HepG2 (cell line): ENCODE data around the gene TRAP1. TPM values are rescaled to one million over a fixed set of nuclear protein-coding genes. Genes with fewer than 3 reads are reported as not detected.

Source experiments
- ATAC-seq: fragments of 200-7000 bp; cut with Tn5 transposase; 3 replicates; pipeline ENCODE4 v1.9.1; 2020; ENCODE audit warnings: mild to moderate bottlenecking, moderate library complexity
- BruUV-seq: library from RNA; stranded (reverse); fragments of 400-500 nt; replicated peaks from 2 replicates; lab custom pipeline; 2021; lab: Mats Ljungman, UMichigan
- CTCF ChIA-PET: fragments of 300-600 bp; formaldehyde crosslinking; extraction: SDS; loops from one replicate; lab custom pipeline; 2021; ENCODE audit warnings: low total read pairs, inconsistent platforms, low intra/inter-chr PET ratio; lab: Yijun Ruan, JAX
- POLR2A ChIA-PET: fragments of 350-600 bp; sonication (Branson Sonifier 250); formaldehyde crosslinking; loops from one replicate; lab custom pipeline; 2020; ENCODE audit warnings: antibody characterized with exemption, inconsistent platforms; lab: Yijun Ruan, JAX
- DNase-seq: peaks from one replicate; pipeline ENCODE4 v3.0.0-alpha.2; 2015; ENCODE audit warnings: low spot score
- FAIRE-seq: peaks from 3 replicates; lab custom pipeline; 2011; peaks lifted over from hg19 to GRCh38; lab: Jason Lieb, UNC
- H2AFZ ChIP-seq: one replicate; pipeline ENCODE4 v1.6.1; 2011; ENCODE audit warnings: low read length, inconsistent platforms
- H3K27ac ChIP-seq: fragments of 300-600 bp; 3 replicates; pipeline ENCODE4 v1.8.0; 2011; ENCODE audit warnings: mixed run types, mild to moderate bottlenecking, mixed read lengths, low read length, inconsistent platforms; ENCODE audit not compliant: insufficient read depth; ENCODE audit errors: extremely low read length
- H3K27me3 ChIP-seq, 2 experiments: fragments of 200-600 bp in 1 of 2; 2 replicates in 1 of 2; 3 replicates in 1 of 2; pipeline versions ENCODE4 v1.6.0 to v1.8.0; 2011; ENCODE audit warnings: low read length in 2 of 2, mild to moderate bottlenecking in 2 of 2, moderate library complexity in 2 of 2, inconsistent platforms in 1 of 2; ENCODE audit not compliant: insufficient read depth in 2 of 2, control insufficient read depth in 1 of 2
- H3K36me3 ChIP-seq, 2 experiments: fragments of 200-600 bp in 1 of 2; replicated peaks in 1 of 2; 2 replicates in 1 of 2; 3 replicates in 1 of 2; pipeline versions ENCODE4 v1.5.1 to v1.8.0; 2011; ENCODE audit warnings: low read length in 2 of 2, inconsistent platforms in 1 of 2; ENCODE audit not compliant: insufficient read depth in 2 of 2, control insufficient read depth in 1 of 2
- H3K4me1 ChIP-seq: 2 replicates; pipeline ENCODE4 v1.5.1; 2012; ENCODE audit warnings: low read length, inconsistent platforms; ENCODE audit not compliant: insufficient read depth
- H3K4me2 ChIP-seq: 2 replicates; pipeline ENCODE4 v1.6.0; 2011; ENCODE audit warnings: low read depth, low read length, inconsistent platforms
- H3K4me3 ChIP-seq, 3 experiments: fragments of 200-600 bp in 1 of 3; sonication (generic), shearing (Covaris generic) in 1 of 3; replicated peaks in 1 of 3; 2 replicates each; pipeline ENCODE4 v1.5.1; 2011 to 2016; ENCODE audit warnings: low read length in 3 of 3, inconsistent platforms in 2 of 3, low read depth in 2 of 3, mild to moderate bottlenecking in 2 of 3, control low read depth in 1 of 3, mixed read lengths in 1 of 3; ENCODE audit not compliant: insufficient read depth in 1 of 3
- H3K79me2 ChIP-seq: one replicate; pipeline ENCODE4 v1.6.1; 2011; ENCODE audit warnings: low read length, inconsistent platforms; ENCODE audit not compliant: insufficient read depth
- H3K9ac ChIP-seq: 2 replicates; pipeline ENCODE4 v1.6.0; 2011; ENCODE audit warnings: mild to moderate bottlenecking, low read depth, low read length, inconsistent platforms; ENCODE audit not compliant: insufficient read depth
- H3K9me3 ChIP-seq: 2 replicates; pipeline ENCODE4 v1.5.1; 2012; ENCODE audit warnings: mild to moderate bottlenecking, low read length
- H4K20me1 ChIP-seq: 2 replicates; pipeline ENCODE4 v1.6.0; 2011; ENCODE audit warnings: inconsistent platforms, mild to moderate bottlenecking, low read length, moderate library complexity; ENCODE audit not compliant: insufficient read depth
- AKAP8 ChIP-seq: sonication (generic); formaldehyde crosslinking; IDR thresholded peaks from 2 replicates; pipeline ENCODE4 v1.5.1; 2020; ENCODE audit warnings: mild to moderate bottlenecking, missing genetic modification reagents
- ATM ChIP-seq: fragments of 450-650 bp; IDR thresholded peaks from 2 replicates; pipeline ENCODE4 v1.7.1; 2017; ENCODE audit warnings: mild to moderate bottlenecking, borderline replicate concordance
- CHCHD3 ChIP-seq: sonication (generic); formaldehyde crosslinking; IDR thresholded peaks from 2 replicates; pipeline ENCODE4 v1.8.0; 2022; ENCODE audit warnings: mild to moderate bottlenecking, missing genetic modification reagents, moderate library complexity
- MAFK ChIP-seq, 2 experiments: IDR thresholded peaks in 1 of 2; conservative IDR thresholded peaks in 1 of 2; 2 replicates each; pipeline ENCODE4 v1.6.1; 2011; ENCODE audit warnings: improper control_type of control experiment in 2 of 2, low read length in 2 of 2
- NR1H2 ChIP-seq: sonication (generic); formaldehyde crosslinking; IDR thresholded peaks from 2 replicates; pipeline ENCODE4 v1.8.1; 2022; ENCODE audit warnings: low read depth, missing genetic modification reagents, borderline replicate concordance
- ZMYM4 ChIP-seq: sonication (generic); formaldehyde crosslinking; IDR thresholded peaks from 2 replicates; pipeline ENCODE4 v1.8.1; 2023; ENCODE audit warnings: mild to moderate bottlenecking, missing genetic modification reagents
- ZNF121 ChIP-seq: sonication (generic); formaldehyde crosslinking; IDR thresholded peaks from 2 replicates; pipeline ENCODE4 v1.5.0; 2020; ENCODE audit warnings: mild to moderate bottlenecking, missing genetic modification reagents
- ZNF547 ChIP-seq: sonication (generic); formaldehyde crosslinking; IDR thresholded peaks from 2 replicates; pipeline ENCODE4 v1.5.1; 2020; ENCODE audit warnings: mild to moderate bottlenecking, missing genetic modification reagents
- ZSCAN5A ChIP-seq: sonication (generic); formaldehyde crosslinking; IDR thresholded peaks from 2 replicates; pipeline ENCODE4 v1.8.0; 2022; ENCODE audit warnings: mild to moderate bottlenecking, missing genetic modification reagents, borderline replicate concordance
- WGBS: methylation state at CpG from one replicate; pipeline ENCODE4 v1.1.6; 2017; ENCODE audit warnings: low lambda C conversion rate; 5-methylcytosine and 5-hydroxymethylcytosine counted together
- in situ Hi-C: cut with HindIII; loops from 2 replicates; pipeline ENCODE4 v1.10.0; 2017; ENCODE audit warnings: low pct_unique_long_range_greater_than_20kb; ENCODE audit not compliant: extremely low pct_ligation_motif_present
- intact Hi-C: fragments of 100-400 bp; cut with micrococcal nuclease; formaldehyde crosslinking; loops from one replicate; pipeline ENCODE4 v1.10.0; 2022; ENCODE audit not compliant: unreplicated experiment
- polyA plus RNA-seq, 8 experiments: library from polyadenylated mRNA; depleted of rRNA in 3 of 8; stranded (reverse) in 7 of 8; unstranded in 1 of 8; fragments of >200 nt; fragmentation: Illumina TruSeq in 4 of 8; extraction: Trizol in 4 of 8; gene quantifications; 2 replicates each; pipeline versions ENCODE4 v1.2.1 to v1.2.3, GENCODE V29; 2011 to 2016; ENCODE audit warnings: low read depth in 4 of 8, missing spikeins in 1 of 8, mixed read lengths in 1 of 8; ENCODE audit not compliant: insufficient read depth in 1 of 8
- total RNA-seq, 5 experiments: library from RNA; depleted of rRNA; stranded (reverse); fragments of >200 nt; fragmentation: Illumina TruSeq; extraction: Trizol; gene quantifications; 2 replicates each; pipeline ENCODE4 v1.2.3, GENCODE V29; 2016; ENCODE audit warnings: low read depth in 1 of 5
- TF ChIP-seq, protein P1 (sequence below): sonication (generic); formaldehyde crosslinking; conservative IDR thresholded peaks from 2 replicates; pipeline ENCODE4 v1.4.0; 2020; ENCODE audit warnings: mild to moderate bottlenecking, missing genetic modification reagents, moderate library complexity
- TF ChIP-seq, protein P2 (sequence below): sonication (generic); formaldehyde crosslinking; IDR thresholded peaks from 2 replicates; pipeline ENCODE4 v1.5.0; 2020; ENCODE audit warnings: mild to moderate bottlenecking, missing genetic modification reagents
- TF ChIP-seq, protein P3 (sequence below): sonication (generic); formaldehyde crosslinking; IDR thresholded peaks from 2 replicates; pipeline ENCODE4 v1.4.0; 2020; ENCODE audit warnings: missing genetic modification reagents, mild to moderate bottlenecking, borderline replicate concordance

Gene TRAP1
- total and polyA plus RNA-seq, 2 of the 13 experiments (the other 11 are each of a cell fraction or from before 2014, with no cell fraction given): 127 to 240 TPM

- Histone ChIP-seq H4K20me1 (no peaks in the 10 kb centered on the region), H3K9ac (no peak overlapping the region), H3K36me3 (peaks cover 0 to 1% of the 10 kb centered on the region in 2 experiments; a peak in 1 of 5 replicates), H3K27me3 (peaks cover 0 to 2% of the 10 kb centered on the region in 2 experiments; a peak in 1 of 5 replicates), H3K4me2 (peak overlapping the region; percentile 34; the same call in 1 of the 2 replicates), H3K9me3 (no peaks in the 10 kb centered on the region), H3K27ac (no peak overlapping the region), H2AFZ (no peak overlapping the region), H3K4me3 (no peak overlapping the region), H3K4me1 (peaks cover 67% of the 10 kb centered on the region), H3K79me2 (peaks cover 63% of the 10 kb centered on the region)
- DNase-seq (no peak), FAIRE-seq (no peak), ATAC-seq (no peak)
- intact Hi-C loops (no loop called here), in situ Hi-C loops (no loop called here)
- CTCF ChIA-PET: no interaction called here
- POLR2A ChIA-PET: interaction anchor here (9.7 kb wide), 1 partner anchor 19 kb away, joined by 144 read pairs; no protein-coding TSS in a partner anchor
- WGBS: 96% methylated on average over 7 of the region's 7 CpGs
- BruUV-seq: no TSS peak
- TF ChIP-seq ZNF121 (CRISPR knock-in tag) (peak; percentile 43; the same call in 1 of the 2 replicates), ZMYM4 (CRISPR knock-in tag) (no peak), ZNF547 (CRISPR knock-in tag) (no peak), CHCHD3 (no peak), NR1H2 (CRISPR knock-in tag) (no peak), ATM (no peak), ZSCAN5A (no peak), MAFK (conservative IDR thresholded peaks at IDR 0.05 in 1 of 2, IDR thresholded peaks at IDR 0.05 in 1 of 2; ENCODE audit: low read length in 2 of 2) (peak; percentile 35 to 61; a peak in 3 of 4 replicates), AKAP8 (CRISPR knock-in tag) (0 out of 2 replicates have a peak, but pooled peaks have one; percentile 11)
- TF ChIP-seq, protein P1, sequence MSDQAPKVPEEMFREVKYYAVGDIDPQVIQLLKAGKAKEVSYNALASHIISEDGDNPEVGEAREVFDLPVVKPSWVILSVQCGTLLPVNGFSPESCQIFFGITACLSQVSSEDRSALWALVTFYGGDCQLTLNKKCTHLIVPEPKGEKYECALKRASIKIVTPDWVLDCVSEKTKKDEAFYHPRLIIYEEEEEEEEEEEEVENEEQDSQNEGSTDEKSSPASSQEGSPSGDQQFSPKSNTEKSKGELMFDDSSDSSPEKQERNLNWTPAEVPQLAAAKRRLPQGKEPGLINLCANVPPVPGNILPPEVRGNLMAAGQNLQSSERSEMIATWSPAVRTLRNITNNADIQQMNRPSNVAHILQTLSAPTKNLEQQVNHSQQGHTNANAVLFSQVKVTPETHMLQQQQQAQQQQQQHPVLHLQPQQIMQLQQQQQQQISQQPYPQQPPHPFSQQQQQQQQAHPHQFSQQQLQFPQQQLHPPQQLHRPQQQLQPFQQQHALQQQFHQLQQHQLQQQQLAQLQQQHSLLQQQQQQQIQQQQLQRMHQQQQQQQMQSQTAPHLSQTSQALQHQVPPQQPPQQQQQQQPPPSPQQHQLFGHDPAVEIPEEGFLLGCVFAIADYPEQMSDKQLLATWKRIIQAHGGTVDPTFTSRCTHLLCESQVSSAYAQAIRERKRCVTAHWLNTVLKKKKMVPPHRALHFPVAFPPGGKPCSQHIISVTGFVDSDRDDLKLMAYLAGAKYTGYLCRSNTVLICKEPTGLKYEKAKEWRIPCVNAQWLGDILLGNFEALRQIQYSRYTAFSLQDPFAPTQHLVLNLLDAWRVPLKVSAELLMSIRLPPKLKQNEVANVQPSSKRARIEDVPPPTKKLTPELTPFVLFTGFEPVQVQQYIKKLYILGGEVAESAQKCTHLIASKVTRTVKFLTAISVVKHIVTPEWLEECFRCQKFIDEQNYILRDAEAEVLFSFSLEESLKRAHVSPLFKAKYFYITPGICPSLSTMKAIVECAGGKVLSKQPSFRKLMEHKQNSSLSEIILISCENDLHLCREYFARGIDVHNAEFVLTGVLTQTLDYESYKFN (CRISPR knock-in tag): no peak
- TF ChIP-seq, protein P2, sequence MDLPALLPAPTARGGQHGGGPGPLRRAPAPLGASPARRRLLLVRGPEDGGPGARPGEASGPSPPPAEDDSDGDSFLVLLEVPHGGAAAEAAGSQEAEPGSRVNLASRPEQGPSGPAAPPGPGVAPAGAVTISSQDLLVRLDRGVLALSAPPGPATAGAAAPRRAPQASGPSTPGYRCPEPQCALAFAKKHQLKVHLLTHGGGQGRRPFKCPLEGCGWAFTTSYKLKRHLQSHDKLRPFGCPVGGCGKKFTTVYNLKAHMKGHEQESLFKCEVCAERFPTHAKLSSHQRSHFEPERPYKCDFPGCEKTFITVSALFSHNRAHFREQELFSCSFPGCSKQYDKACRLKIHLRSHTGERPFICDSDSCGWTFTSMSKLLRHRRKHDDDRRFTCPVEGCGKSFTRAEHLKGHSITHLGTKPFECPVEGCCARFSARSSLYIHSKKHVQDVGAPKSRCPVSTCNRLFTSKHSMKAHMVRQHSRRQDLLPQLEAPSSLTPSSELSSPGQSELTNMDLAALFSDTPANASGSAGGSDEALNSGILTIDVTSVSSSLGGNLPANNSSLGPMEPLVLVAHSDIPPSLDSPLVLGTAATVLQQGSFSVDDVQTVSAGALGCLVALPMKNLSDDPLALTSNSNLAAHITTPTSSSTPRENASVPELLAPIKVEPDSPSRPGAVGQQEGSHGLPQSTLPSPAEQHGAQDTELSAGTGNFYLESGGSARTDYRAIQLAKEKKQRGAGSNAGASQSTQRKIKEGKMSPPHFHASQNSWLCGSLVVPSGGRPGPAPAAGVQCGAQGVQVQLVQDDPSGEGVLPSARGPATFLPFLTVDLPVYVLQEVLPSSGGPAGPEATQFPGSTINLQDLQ (CRISPR knock-in tag): no peak
- TF ChIP-seq, protein P3, sequence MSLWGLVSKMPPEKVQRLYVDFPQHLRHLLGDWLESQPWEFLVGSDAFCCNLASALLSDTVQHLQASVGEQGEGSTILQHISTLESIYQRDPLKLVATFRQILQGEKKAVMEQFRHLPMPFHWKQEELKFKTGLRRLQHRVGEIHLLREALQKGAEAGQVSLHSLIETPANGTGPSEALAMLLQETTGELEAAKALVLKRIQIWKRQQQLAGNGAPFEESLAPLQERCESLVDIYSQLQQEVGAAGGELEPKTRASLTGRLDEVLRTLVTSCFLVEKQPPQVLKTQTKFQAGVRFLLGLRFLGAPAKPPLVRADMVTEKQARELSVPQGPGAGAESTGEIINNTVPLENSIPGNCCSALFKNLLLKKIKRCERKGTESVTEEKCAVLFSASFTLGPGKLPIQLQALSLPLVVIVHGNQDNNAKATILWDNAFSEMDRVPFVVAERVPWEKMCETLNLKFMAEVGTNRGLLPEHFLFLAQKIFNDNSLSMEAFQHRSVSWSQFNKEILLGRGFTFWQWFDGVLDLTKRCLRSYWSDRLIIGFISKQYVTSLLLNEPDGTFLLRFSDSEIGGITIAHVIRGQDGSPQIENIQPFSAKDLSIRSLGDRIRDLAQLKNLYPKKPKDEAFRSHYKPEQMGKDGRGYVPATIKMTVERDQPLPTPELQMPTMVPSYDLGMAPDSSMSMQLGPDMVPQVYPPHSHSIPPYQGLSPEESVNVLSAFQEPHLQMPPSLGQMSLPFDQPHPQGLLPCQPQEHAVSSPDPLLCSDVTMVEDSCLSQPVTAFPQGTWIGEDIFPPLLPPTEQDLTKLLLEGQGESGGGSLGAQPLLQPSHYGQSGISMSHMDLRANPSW (CRISPR knock-in tag): no peak
These were observed 1.9 kb downstream of the TRAP1 start for GRCh38 chr16:3715430-3715829.
